Spleen (tissue), 11 donors: ENCODE measurements around the gene TBC1D22B. TPM values are rescaled to one million over a fixed set of nuclear protein-coding genes. Genes with fewer than 3 reads are reported as not detected.

Experiments
- DNase-seq: peaks from one replicate; pipeline ENCODE4 v3.0.0-alpha.2; 2020
- H3K27ac ChIP-seq, 8 donors: fragments of 200-600 bp; sonication (generic) in 7 of 8; 1 replicate in 4 of 8; 2 replicates in 4 of 8; pipeline versions ENCODE4 v1.5.0 to v1.8.0; 2016 to 2021; ENCODE audit warnings: inconsistent platforms in 4 of 8, mild to moderate bottlenecking in 4 of 8, moderate library complexity in 1 of 8
- H3K27me3 ChIP-seq, 7 donors: fragments of 200-600 bp; sonication (generic) in 6 of 7; replicated peaks in 1 of 7; 1 replicate in 4 of 7; 2 replicates in 3 of 7; pipeline versions ENCODE4 v1.5.0 to v1.8.0; 2016 to 2021; ENCODE audit warnings: inconsistent platforms in 3 of 7, mild to moderate bottlenecking in 1 of 7
- H3K36me3 ChIP-seq, 6 donors: fragments of 200-600 bp; sonication (generic) in 5 of 6; 1 replicate in 4 of 6; 2 replicates in 2 of 6; pipeline versions ENCODE4 v1.5.0 to v1.8.0; 2016 to 2021; ENCODE audit warnings: inconsistent platforms in 2 of 6
- H3K4me1 ChIP-seq, 6 donors: fragments of 200-600 bp; sonication (generic) in 5 of 6; 1 replicate in 3 of 6; 2 replicates in 3 of 6; pipeline versions ENCODE4 v1.5.0 to v1.8.0; 2016 to 2021; ENCODE audit warnings: inconsistent platforms in 3 of 6
- H3K4me3 ChIP-seq, 8 donors: fragments of 200-600 bp; sonication (generic) in 7 of 8; 1 replicate in 4 of 8; 2 replicates in 4 of 8; pipeline versions ENCODE4 v1.5.0 to v1.8.0; 2016 to 2021; ENCODE audit warnings: inconsistent platforms in 4 of 8, mild to moderate bottlenecking in 4 of 8, moderate library complexity in 2 of 8
- H3K9me3 ChIP-seq, 8 donors: fragments of 200-600 bp; sonication (generic) in 7 of 8; 1 replicate in 4 of 8; 2 replicates in 4 of 8; pipeline versions ENCODE4 v1.5.0 to v1.8.0; 2016 to 2021; ENCODE audit warnings: inconsistent platforms in 4 of 8
- POLR2A ChIP-seq, 3 donors: fragments of 450-650 bp; IDR thresholded peaks; one replicate each; pipeline ENCODE4 v1.5.1; 2017; ENCODE audit warnings: antibody characterized with exemption in 3 of 3, mild to moderate bottlenecking in 1 of 3
- POLR2AphosphoS5 ChIP-seq, 3 donors: sonication (generic); formaldehyde crosslinking; IDR thresholded peaks; one replicate each; pipeline ENCODE4 v1.5.1; 2017; ENCODE audit warnings: antibody characterized with exemption in 3 of 3
- WGBS, 5 donors: extraction: QIAGEN DNeasy Blood & Tissue Kit in 3 of 5; methylation state at CpG; one replicate each; pipeline versions ENCODE4 v1.1.5 to v1.1.7; 2013 to 2018; 5-methylcytosine and 5-hydroxymethylcytosine counted together
- intact Hi-C: fragments of 100-400 bp; cut with DNase I; formaldehyde crosslinking; loops from one replicate; pipeline ENCODE4 v1.15.0; 2023; ENCODE audit warnings: low total_unique reads
- polyA plus RNA-seq, 3 donors: library from polyadenylated mRNA; stranded (reverse); fragments of 200-250 nt; gene quantifications; one replicate each; pipeline ENCODE4 v1.2.1, GENCODE V29; 2013
- total RNA-seq, 7 donors: library from RNA; depleted of rRNA in 3 of 7; stranded (reverse); fragments of >200 nt in 3 of 7; fragmentation: NEBNext Ultra II Directional in 4 of 7; extraction: Animal tissue kit (Norgen Biotek cat#: 25700) in 4 of 7; gene quantifications; one replicate each; pipeline versions ENCODE4 v1.1.0 to v1.2.1, GENCODE V29; 2016 to 2021
- TF ChIP-seq, protein P1 (sequence below), 11 experiments: fragments of 200-600 bp in 7 of 11; fragments of 450-650 bp in 4 of 11; sonication (generic) in 4 of 11; IDR thresholded peaks in 8 of 11; conservative IDR thresholded peaks in 3 of 11; 1 replicate in 7 of 11; 2 replicates in 4 of 11; pipeline versions ENCODE4 v1.4.0 to v1.8.0; 2016 to 2021; ENCODE audit warnings: antibody characterized with exemption in 11 of 11, inconsistent platforms in 4 of 11, mild to moderate bottlenecking in 1 of 11
- donor health status: healthy with polysubstance abuse.
- donor health status: DM: no; HTN: no; CAD: no; lungs with moderate emphysema.
- donor health status: DM: no; HTN: no; CAD: no.
- donor health status: Bipolar disorder and iron deficiency.
- donor health status: healthy.
- donor health status: DM: no; HTN: no; CAD: no.
- donor health status: DM: yes; HTN: yes; CAD: no.

TBC1D22B gene
- total and polyA plus RNA-seq, 10 donors = 4.2 to 12.7 (median 9.4) TPM

DNA sequence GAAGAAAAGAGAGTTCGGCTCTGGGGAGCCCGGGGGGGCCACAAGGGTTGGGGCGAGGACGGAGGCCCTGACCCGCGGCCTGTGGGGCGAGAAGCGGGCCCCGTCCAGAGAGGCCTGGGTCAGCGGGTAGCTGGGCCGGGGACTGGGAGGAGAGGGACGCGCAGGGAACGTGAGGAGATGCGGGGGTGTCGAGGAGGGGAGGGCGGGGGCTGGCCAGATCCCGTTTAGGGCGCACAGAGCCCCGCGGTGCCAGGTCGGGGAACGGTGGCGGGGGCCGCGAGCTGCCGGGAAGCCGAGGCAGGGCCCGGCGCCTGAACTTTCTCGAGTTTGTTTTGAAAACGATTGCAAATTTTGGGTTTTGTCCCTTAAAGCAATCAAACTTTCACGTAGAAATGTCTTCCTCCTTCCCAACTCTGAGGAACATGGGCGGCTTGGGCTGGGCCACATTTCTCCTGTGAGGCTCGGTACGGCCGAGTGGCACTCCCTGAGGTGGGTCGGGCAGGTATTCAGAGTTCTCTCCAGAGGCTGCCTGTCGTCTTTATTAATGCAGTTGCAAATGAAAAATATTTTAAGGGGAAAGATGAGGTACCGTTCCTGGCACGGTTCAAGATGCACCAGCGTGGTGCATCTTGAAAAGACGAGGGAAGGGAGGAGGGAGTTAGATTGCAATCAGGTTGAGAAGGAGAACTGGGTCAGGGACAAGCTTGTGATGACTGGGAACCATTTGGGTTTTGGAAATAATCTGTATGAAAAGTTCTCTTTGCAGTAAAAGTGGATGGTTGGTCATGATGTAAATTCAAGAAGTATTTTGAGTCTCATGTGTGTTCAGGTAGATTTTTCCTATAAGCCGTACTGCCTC lies 97.2 kb downstream of the TBC1D22B start:
- peak overlapping the region in 3 of 8 donors; percentile 44 to 80 (median 70) for H3K27ac ChIP-seq
- H3K4me1 ChIP-seq = peaks cover 5 to 47% (median 21%) of the 10 kb centered on the region in 6 donors
- H3K36me3 ChIP-seq = peaks cover 0 to under 1% (median 0%) of the 10 kb centered on the region in 6 donors
- no peaks in the 10 kb centered on the region for H3K9me3 ChIP-seq
- H3K4me3 ChIP-seq = peak overlapping the region; percentile 75 to 97 (median 92)
- no peaks in the 10 kb centered on the region for H3K27me3 ChIP-seq
- intact Hi-C loops = no loop called here
- no peak for TF ChIP-seq POLR2AphosphoS5 (IDR thresholded peaks at IDR 0.05)
- TF ChIP-seq, protein P1, sequence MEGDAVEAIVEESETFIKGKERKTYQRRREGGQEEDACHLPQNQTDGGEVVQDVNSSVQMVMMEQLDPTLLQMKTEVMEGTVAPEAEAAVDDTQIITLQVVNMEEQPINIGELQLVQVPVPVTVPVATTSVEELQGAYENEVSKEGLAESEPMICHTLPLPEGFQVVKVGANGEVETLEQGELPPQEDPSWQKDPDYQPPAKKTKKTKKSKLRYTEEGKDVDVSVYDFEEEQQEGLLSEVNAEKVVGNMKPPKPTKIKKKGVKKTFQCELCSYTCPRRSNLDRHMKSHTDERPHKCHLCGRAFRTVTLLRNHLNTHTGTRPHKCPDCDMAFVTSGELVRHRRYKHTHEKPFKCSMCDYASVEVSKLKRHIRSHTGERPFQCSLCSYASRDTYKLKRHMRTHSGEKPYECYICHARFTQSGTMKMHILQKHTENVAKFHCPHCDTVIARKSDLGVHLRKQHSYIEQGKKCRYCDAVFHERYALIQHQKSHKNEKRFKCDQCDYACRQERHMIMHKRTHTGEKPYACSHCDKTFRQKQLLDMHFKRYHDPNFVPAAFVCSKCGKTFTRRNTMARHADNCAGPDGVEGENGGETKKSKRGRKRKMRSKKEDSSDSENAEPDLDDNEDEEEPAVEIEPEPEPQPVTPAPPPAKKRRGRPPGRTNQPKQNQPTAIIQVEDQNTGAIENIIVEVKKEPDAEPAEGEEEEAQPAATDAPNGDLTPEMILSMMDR (IDR thresholded peaks at IDR 0.05 in 8 of 11, conservative IDR thresholded peaks at IDR 0.05 in 3 of 11) = no peak
- TF ChIP-seq POLR2A (IDR thresholded peaks at IDR 0.05) = no peak
- WGBS, 5 donors = 5 to 7% (median 6%) methylated on average over 27 to 44 of the region's 44 CpGs
- peak; percentile 80 for DNase-seq

DNA sequence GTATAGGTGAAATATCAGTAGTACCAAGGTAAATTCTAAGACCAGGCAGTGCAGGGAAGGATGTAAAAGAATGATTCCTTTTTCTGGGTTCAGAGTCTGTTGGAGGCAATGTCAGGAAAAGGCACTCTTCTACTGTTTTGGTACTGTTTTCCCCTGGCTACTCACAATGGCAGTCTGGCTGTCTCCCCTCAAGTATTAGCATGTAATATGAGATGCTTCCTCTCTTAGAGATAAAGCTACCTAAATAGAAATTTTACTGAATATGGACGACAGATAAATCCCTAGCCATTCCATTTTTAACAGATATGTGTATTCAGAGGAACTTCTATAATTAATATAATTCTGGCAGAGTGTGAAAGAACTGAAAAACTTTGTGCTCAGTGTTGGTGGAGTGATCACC lies 99.7 kb downstream of the TBC1D22B start:
- intact Hi-C loops = no loop called here
- no peaks in the 10 kb centered on the region for H3K27me3 ChIP-seq
- H3K9me3 ChIP-seq = no peaks in the 10 kb centered on the region
- no peak overlapping the region for H3K4me3 ChIP-seq
- no peak overlapping the region for H3K27ac ChIP-seq
- no peak for DNase-seq
- peaks cover 5 to 47% (median 21%) of the 10 kb centered on the region in 6 donors for H3K4me1 ChIP-seq
- H3K36me3 ChIP-seq = peaks cover 0 to 26% (median 13%) of the 10 kb centered on the region in 6 donors
- TF ChIP-seq POLR2A (IDR thresholded peaks at IDR 0.05) (no peak), POLR2AphosphoS5 (IDR thresholded peaks at IDR 0.05) (no peak)
- TF ChIP-seq, protein P1 (IDR thresholded peaks at IDR 0.05 in 8 of 11, conservative IDR thresholded peaks at IDR 0.05 in 3 of 11) = no peak
- WGBS, 5 donors = 30 to 66% (median 46%) methylated on average over 1 of the region's 1 CpG

DNA sequence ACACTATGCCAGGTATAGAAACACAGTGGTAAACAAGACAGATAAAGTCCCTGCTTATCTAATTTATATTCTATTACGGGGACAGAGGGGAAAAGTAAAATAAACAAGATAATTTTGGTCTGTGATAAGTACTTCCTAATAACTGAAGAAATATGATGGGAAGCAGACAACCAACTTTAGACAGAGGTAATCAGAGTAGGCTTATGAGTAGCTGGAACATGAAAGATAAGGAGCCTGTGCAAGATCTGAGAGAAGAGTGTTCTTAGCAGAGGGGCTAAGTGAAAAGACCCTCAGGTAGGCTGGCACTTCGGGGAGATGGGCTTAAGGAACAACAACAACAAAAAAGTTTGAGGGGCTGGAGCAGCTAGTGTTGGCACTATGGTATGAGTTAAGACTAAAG lies 100.3 kb downstream of the TBC1D22B start:
- Histone ChIP-seq H3K27me3 (no peaks in the 10 kb centered on the region), H3K9me3 (no peaks in the 10 kb centered on the region), H3K27ac (no peak overlapping the region), H3K36me3 (peaks cover 0 to 32% (median 13%) of the 10 kb centered on the region in 6 donors), H3K4me3 (no peak overlapping the region), H3K4me1 (peaks cover 5 to 47% (median 21%) of the 10 kb centered on the region in 6 donors)
- WGBS, 5 donors = 85 to 90% (median 88%) methylated on average over 2 of the region's 2 CpGs
- TF ChIP-seq POLR2AphosphoS5 (IDR thresholded peaks at IDR 0.05) = no peak
- TF ChIP-seq POLR2A (IDR thresholded peaks at IDR 0.05) = no peak
- intact Hi-C loops = no loop called here
- no peak for DNase-seq

DNA sequence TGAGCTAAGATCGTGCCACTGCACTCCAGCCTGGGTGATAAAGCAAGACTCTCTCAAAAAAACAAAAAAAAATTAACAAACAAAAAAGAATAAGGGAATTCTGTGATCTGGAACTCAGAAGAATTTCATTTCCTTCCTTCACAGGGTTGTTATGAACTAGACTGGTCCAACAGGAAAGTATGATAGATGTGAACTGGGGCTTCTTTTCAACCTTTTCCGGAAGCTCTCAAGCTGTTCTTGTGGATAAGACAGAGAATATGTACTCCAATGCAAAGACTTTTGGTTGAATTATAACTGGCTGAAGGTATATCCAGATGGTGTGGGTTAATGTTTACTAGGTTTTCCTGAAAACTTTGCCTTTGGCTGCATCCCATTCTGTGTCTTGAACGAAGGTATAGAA lies 101.5 kb downstream of the TBC1D22B start:
- Histone ChIP-seq H3K36me3 (peaks cover 0 to 42% (median 16%) of the 10 kb centered on the region in 6 donors), H3K4me3 (no peak overlapping the region), H3K9me3 (no peaks in the 10 kb centered on the region), H3K27me3 (no peaks in the 10 kb centered on the region), H3K4me1 (peaks cover 5 to 37% (median 14%) of the 10 kb centered on the region in 6 donors), H3K27ac (no peak overlapping the region)
- DNase-seq = no peak
- TF ChIP-seq POLR2AphosphoS5 (IDR thresholded peaks at IDR 0.05) = no peak
- TF ChIP-seq, protein P1 (IDR thresholded peaks at IDR 0.05 in 8 of 11, conservative IDR thresholded peaks at IDR 0.05 in 3 of 11) = no peak
- no peak for TF ChIP-seq POLR2A (IDR thresholded peaks at IDR 0.05)
- 55 to 65% (median 64%) methylated on average over 3 of the region's 3 CpGs for WGBS, 5 donors
- intact Hi-C loops = no loop called here
